SK-N-MC (cell line): ENCODE results near the gene CENPM.

Source experiments
- DNase-seq: peaks from one replicate; pipeline ENCODE4 v3.0.0-alpha.2; 2011; ENCODE audit warnings: low read depth, low spot score
- H3K27ac ChIP-seq: fragments of 200-600 bp; sonication (generic); 2 replicates; pipeline ENCODE4 v1.5.1; 2016; ENCODE audit warnings: mixed run types
- H3K36me3 ChIP-seq: fragments of 200-600 bp; sonication (generic); 2 replicates; pipeline ENCODE4 v1.6.1; 2017; ENCODE audit warnings: antibody characterized with exemption, low read length, mixed read lengths; ENCODE audit not compliant: insufficient read depth
- H3K4me3 ChIP-seq: fragments of 200-600 bp; sonication (generic); 2 replicates; pipeline ENCODE4 v1.5.1; 2016
- H3K9ac ChIP-seq: fragments of 200-600 bp; sonication (generic); 2 replicates; pipeline ENCODE4 v1.8.0; 2017; ENCODE audit warnings: mixed run types, mixed read lengths; ENCODE audit not compliant: insufficient read length
- H3K9me3 ChIP-seq: fragments of 200-600 bp; sonication (generic); 2 replicates; pipeline ENCODE4 v1.6.1; 2017; ENCODE audit warnings: low read depth, mild to moderate bottlenecking, antibody characterized with exemption, low read length, moderate library complexity, mixed read lengths
- EZH2 ChIP-seq: fragments of 200-600 bp; sonication (generic); IDR thresholded peaks from one replicate; pipeline ENCODE4 v1.6.1; 2017; ENCODE audit warnings: antibody characterized with exemption
- FOXP2 ChIP-seq: optimal IDR thresholded peaks from 2 replicates; pipeline ENCODE3; 2011; ENCODE audit warnings: mild to moderate bottlenecking, moderate library complexity; ENCODE audit not compliant: insufficient read depth; ENCODE audit errors: extremely low read length, control extremely low read depth
- POLR2AphosphoS5 ChIP-seq: IDR thresholded peaks from 2 replicates; pipeline ENCODE4 v1.6.1; 2012; ENCODE audit warnings: mild to moderate bottlenecking, low read depth, low read length, borderline replicate concordance

CENPM gene

DNA sequence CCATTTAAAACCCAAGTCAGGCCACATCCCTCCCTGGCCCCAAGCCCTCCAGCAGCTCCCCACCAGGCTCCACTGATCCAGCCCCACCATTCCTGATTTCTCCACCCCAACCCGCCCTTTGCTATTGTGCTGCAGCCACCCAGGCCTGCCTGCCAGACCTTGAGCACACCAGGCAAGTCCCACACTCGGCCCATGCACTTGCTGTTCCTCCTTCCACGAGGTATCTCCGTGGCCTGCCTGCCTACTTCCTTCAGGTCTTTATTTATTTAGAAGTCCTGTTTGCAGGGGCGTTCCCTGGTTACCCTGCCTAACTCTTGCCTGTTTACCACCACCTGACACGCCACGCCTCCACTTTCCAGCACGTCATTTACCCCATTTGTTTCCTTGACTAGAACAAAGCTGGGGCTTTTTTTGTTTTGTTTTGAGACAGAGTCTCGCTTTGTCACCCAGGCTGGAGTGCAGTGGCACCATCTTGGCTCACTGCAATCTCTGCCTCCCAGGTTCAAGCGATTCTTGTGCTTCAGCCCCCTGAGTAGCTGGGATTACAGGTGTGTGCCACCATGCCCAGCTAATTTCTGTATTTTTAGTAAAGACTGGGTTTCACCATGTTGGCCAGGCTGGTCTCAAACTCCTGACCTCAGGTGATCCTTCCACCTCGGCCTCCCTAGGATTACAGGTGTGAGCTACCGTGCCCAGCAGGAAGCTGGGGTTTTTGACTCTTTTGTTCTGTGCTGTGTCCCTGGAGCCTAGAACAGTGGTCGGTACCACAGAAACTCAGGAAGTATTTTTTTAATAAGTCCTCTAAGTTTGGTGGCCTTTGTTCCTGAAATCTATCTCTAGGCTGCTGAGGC, 6.7 kb downstream of the CENPM start:
- H3K4me3 ChIP-seq, result no peak overlapping the region

DNA sequence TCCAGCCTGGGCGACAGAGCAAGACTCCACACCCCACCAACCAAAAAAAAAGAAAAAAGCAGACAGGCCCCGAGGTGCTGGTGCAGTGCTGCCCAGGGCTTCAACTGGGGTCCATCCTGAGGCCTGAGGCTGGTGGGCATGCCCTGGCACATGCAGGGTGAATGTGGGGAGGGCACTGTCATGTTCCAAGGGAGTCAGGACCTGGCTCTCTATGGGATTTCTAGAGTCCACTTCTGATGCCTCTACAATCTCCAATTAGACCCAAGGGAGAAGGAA, 10.1 kb downstream of the CENPM start:
- no peak for DNase-seq
- no peaks in the 10 kb centered on the region for H3K9me3 ChIP-seq
- no peak overlapping the region for H3K27ac ChIP-seq
- TF ChIP-seq POLR2AphosphoS5 (no peak), FOXP2 (no peak), EZH2 (no peak)
- peaks cover 26% of the 10 kb centered on the region for H3K36me3 ChIP-seq
- H3K9ac ChIP-seq, result no peak overlapping the region
- H3K4me3 ChIP-seq, result no peak overlapping the region

More for the DNA sequence above, 6.7 kb downstream of the CENPM start:
- no peak for TF ChIP-seq POLR2AphosphoS5
- TF ChIP-seq FOXP2, result no peak
- TF ChIP-seq EZH2, result no peak
- DNase-seq, result no peak
- Histone ChIP-seq H3K9ac (no peak overlapping the region), H3K9me3 (no peaks in the 10 kb centered on the region), H3K36me3 (peaks cover 55% of the 10 kb centered on the region), H3K27ac (no peak overlapping the region; the same call in 1 of the 2 replicates)

DNA sequence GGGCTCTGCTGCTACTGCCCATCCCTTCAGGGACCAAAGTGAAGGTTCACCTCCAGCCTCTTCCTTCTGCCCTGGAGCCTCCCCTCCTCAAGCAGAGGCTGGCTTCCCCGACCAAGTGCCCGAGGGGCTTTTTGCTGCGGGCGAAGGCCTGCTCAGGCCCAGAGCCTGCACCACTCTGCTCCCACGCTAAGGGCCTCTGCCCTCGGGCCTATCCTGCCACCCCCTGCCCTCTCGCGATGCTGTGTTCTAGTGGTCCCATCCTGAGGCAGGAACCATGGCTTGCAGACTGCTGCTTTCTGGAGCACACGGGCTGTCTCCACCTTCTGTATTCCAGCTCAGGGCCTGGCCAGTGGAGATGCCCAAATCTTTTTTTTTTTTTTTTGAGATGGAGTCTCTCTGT, 11.4 kb downstream of the CENPM start:
- Histone ChIP-seq H3K4me3 (no peak overlapping the region), H3K36me3 (peaks cover 13% of the 10 kb centered on the region), H3K27ac (no peak overlapping the region), H3K9ac (no peak overlapping the region), H3K9me3 (no peaks in the 10 kb centered on the region)
- DNase-seq, result no peak
- TF ChIP-seq EZH2 (no peak), POLR2AphosphoS5 (no peak)

DNA sequence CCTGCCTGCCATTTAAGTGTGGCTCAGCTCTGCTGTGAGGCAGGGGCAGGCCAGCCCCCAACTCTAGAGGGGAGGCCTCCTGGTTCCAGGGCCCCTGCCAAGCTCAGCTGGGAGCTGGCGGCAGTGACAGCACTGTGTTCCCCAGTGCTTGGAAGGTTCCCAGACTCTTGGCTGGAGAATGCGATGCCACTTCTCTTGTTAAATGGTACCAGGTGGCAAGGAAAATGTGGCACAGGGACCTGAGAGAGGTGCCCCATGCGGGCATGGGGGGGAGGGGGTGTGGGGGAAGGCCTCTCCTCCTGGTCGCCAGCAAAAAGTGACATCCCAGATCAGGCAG, 12.0 kb downstream of the CENPM start:
- Histone ChIP-seq H3K36me3 (peaks cover 12% of the 10 kb centered on the region), H3K9ac (no peak overlapping the region), H3K9me3 (no peaks in the 10 kb centered on the region), H3K4me3 (no peak overlapping the region), H3K27ac (no peak overlapping the region)
- no peak for TF ChIP-seq FOXP2
- no peak for TF ChIP-seq EZH2
- TF ChIP-seq POLR2AphosphoS5, result no peak; the same call in 1 of the 2 replicates
- DNase-seq, result no peak

DNA sequence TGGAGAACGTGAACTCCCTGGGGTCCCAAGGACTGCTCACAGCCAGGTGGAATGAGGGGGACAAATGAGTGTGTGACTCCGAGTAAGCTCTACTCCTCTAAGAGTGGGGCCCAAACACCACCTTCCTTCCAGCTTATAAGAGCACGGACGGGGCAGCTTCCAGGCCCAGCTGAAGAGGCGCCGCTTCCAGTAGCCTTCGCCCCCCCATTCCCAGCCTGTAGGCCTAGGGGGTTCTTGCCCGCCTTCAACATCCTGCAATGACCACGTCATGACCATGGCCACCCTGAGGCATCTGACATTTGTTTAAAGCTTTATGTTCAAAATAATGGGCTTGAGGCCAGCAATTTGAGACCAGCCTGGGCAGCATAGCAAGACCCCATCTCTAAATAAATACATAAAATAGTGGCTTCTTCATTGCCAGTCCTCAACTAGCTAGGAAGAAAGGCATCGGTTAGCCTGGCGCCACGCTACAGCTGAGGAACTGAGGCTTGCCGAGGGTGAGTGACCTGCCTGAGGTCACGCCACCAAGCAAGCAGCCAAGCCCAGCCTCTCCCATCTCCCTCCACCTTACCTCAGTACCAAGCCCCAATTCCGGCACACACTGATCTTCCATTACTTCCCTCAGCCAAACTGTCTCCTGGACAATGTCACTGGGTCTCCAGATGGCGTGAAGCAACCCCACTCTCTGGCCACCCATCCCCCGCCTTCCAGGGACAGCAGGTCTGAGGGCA, 12.5 kb downstream of the CENPM start:
- no peak overlapping the region for H3K9ac ChIP-seq
- H3K9me3 ChIP-seq, result no peaks in the 10 kb centered on the region
- no peak overlapping the region for H3K27ac ChIP-seq
- H3K4me3 ChIP-seq, result no peak overlapping the region
- DNase-seq, result no peak
- TF ChIP-seq FOXP2 (no peak), EZH2 (no peak), POLR2AphosphoS5 (no peak; the same call in 1 of the 2 replicates)
- H3K36me3 ChIP-seq, result peaks cover 11% of the 10 kb centered on the region

DNA sequence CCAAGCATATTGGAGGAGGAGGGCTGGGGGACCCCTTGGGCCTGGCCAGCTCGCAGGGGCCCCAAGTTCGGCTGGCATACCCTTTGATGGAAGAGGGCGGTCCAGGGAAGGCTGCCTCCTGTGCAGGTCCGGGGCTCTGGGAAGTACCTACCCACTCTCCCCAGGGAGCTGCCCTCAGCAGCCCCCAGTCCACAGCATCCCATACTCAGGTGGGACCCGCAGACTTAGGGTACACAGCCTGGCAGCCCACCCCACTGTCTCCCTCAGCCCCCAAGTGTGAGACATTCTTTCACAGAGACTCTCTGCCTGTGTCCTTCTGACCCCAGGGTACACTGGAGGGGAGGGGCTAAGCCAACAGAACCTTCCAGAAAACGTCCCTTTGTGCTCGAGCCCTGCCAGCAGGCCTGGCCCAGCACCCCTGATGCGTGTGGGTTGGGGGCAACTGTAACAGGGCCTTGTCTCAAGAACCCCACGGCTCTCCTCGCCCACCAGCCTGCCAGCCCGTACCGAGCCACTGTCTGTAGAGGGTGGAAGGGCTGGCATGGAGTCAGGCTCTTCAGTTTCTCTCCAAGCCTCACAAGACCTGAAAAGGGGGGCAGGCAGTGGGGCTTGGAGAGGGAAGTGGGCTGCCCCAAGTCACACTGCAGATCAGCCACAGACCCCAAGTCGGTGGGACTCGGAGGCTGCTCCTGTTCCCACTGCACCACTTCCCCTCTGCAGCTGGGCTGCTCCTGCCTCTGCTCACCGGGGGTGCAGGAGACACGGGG, 13.4 kb downstream of the CENPM start:
- no peaks in the 10 kb centered on the region for H3K9me3 ChIP-seq
- peaks cover 3% of the 10 kb centered on the region for H3K36me3 ChIP-seq
- no peak overlapping the region for H3K9ac ChIP-seq
- no peak overlapping the region for H3K27ac ChIP-seq
- DNase-seq, result no peak
- no peak overlapping the region for H3K4me3 ChIP-seq
- TF ChIP-seq POLR2AphosphoS5 (no peak), FOXP2 (no peak), EZH2 (no peak)

DNA sequence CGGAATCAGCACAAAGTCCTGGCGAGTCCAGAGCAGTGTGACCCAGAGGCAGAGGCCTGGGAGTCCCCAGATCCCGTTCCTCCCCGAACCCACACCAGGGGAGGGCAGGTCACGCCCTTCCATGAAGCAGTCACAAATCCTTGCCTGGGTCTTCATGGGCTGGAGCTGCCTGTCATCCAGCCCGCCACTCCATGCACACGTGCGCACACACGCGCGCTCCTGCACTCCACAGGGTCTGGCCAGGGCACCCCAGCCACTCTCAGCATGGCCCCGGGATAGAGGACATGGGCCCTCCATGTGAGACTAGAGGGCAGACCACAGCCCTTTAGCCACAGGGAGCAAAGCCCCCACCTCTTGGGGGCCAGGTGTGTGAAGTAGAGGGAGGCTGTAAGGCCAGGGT, 14.6 kb downstream of the CENPM start:
- Histone ChIP-seq H3K27ac (no peak overlapping the region), H3K9me3 (no peaks in the 10 kb centered on the region), H3K36me3 (no peaks in the 10 kb centered on the region; the same call in 1 of the 2 replicates), H3K9ac (no peak overlapping the region), H3K4me3 (no peak overlapping the region)
- DNase-seq, result no peak
- TF ChIP-seq EZH2 (no peak), FOXP2 (no peak), POLR2AphosphoS5 (no peak)

DNA sequence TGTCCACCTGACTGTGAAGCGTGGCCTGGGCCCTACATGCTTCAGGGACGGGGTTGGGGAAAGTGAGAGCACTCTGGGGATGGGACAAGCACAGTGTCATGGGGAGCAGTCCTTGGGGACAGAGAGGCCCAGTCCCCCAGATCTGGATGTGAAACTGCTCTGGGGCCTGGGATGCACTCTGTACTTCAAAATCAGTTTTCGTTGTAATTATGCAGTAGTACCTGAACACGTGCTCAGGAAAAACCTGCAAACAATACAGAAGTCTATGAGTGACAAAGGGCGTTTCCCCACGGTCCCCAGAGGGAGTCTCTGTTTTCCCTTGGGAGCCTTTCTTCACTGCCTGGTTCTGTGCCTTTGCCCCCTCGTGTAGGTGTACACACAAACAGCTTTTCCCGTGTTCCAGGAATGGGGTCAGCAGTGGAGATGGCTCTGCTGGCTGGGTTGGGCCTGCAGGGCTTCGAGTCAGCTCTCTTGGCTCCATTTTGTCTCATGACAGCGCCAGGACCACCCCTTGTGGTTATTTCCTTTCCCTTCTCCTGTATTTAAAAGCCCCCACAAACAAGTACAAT, 15.2 kb downstream of the CENPM start:
- Histone ChIP-seq H3K9me3 (no peaks in the 10 kb centered on the region), H3K36me3 (no peaks in the 10 kb centered on the region), H3K4me3 (no peak overlapping the region), H3K27ac (no peak overlapping the region), H3K9ac (no peak overlapping the region)
- TF ChIP-seq POLR2AphosphoS5, result no peak
- no peak for TF ChIP-seq EZH2
- TF ChIP-seq FOXP2, result no peak
- no peak for DNase-seq
